GM19043 (cell line): ENCODE measurements around the gene EPB41L1.

Source experiments
- ATAC-seq: cut with Tn5 transposase; IDR thresholded peaks from one replicate; pipeline ENCODE4 v1.9.1; 2021; ENCODE audit warnings: low read depth; ENCODE audit not compliant: unreplicated experiment

Gene EPB41L1

DNA sequence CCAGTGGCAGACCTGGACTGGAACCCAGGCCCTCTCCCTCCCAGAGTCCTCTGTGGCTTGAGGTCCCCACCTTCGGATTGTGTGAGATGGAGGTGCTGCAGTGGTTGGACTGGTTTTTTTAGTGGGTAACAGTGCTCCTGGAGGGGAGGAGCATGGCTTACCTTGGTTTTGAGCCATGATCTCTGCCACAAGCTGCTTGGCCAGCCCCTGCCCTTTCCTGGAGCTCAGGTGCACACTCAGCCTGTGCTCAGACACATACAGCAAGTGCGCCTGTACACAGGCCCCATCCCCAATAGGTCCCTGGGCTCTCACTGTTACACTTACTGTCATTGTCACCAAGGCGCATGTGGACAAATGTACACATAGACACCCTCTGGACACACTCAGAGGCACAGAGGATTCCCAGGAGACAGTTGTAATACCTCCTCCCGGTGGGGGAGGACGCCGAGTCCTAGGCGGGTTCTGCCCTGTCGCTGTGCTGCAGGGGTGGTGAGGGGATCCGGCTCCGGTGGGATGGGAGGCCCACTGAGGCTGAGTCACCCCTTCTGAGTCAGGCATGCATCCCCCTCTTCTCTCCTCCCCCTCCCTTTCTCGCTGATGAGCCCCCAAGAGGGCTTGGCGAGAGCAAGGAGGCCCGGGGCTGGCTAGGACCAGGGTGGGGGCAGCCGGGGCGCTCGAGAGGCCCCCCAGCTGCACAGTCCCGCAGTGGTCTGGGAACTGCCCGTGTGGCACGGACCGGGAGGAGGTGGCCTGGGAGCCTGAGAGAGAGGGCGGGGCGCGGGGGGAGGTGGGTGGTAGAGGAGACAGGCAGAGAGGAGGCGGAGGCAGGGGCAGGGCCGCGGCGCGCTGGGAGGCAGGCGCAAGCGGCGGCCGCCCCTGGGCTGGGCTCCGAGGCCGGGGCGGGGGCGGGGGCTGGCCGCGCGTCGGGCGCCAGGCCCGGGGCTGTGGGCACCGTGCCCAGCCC is 522 bp upstream of the EPB41L1 start:
- ATAC-seq = no peak

DNA sequence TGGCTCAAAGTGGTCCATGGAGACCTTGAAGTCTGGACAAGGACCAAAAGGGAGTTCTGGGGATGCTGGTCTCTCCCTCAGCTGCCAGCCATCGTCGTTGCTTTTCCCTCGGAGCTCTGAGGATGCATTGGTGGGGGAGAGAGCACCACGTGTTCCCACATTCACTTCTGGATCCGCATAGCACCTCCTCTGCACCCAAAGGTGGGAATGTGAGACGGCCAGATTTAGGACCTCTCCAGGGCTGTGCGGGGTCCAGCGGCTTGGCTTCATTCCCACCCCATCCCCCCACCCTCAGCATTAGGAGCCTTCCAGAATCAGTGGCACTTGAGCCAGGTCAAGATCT is 1.1 kb downstream of the EPB41L1 start:
- no peak for ATAC-seq

DNA sequence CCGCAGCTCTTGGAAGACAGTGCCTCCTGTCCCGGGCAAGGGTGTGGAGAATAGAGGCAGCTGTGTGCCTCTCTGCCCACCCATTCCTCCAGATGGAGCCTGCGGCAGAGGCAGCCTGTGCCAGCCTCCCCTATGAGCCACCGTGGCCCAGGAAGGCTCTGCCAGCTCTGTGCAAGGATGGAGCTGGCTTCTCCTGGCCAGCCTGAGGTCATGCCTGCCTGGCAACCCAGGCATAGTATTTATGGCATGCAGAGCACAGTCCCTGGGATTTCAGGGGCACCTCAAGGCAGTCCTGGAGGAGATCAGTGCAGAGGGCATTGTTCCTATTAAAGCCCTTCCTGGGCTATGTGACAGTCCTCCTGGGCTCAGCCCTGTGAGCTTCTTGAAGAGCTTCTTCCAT is 1.5 kb downstream of the EPB41L1 start:
- ATAC-seq = no peak

DNA sequence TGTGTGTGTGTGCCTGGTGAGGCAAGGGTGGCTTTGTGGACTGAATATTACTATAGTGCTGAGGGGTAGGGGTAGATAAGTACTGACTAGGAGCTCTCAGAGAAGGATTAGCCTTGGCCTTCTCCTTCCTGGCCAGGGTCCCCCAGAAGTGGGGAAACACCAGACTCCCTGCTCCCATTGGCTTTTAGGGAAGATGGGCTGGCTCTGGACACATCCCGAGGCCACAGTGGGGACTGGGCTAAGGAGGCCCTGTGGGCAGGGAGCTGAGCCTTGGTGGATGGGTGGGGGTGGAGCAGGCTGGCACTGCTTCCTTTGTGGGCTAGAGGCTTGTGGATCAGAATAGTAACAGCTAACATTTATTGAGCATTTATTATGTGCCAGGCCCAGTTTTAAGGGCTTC is 3.1 kb downstream of the EPB41L1 start:
- ATAC-seq = no peak

DNA sequence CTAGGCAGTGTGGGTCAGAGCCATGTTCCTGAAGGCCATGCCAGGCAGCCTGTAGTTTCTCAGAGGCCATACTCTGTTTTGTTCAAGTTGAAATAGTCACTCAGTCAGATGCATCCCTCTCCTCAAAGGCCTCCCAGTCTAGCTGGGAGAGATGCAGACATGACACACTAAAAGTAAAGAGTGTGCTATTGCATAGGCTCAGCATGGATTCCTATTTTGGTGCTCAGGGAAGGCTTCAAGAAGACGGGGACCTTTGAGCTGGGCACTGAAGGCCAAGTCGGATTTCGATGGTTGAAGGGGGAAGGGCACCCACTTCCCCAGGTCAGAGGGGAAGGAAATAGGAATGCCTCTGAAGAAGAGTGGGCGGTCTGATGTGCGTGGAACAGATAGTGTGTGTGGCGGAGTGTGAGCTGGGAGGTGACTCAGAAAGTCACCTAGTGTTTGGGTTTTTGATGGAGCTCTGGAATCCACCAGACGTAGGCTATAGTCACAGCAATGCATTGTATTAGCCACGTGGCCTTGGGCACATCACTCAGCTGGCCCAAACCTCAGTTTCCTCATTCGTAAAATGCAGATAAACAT is 3.7 kb downstream of the EPB41L1 start:
- no peak for ATAC-seq

DNA sequence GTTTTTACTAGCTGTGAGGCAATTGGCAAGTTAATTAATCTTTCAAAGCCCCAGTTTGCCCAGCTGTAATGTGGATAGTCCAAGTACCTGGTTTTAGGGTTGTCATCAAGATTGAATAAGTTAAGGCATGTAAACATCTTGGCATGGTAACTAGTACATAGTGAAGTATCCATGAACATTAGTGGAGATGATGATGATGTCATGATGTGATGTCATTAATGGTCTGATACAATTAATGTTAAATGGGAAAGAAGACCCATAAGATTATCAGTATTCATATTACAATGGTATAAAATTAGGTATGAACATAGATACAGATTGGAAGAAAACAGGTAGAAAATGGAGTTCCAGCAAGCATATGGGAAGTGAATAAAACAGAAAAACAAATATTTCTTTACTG is 5.3 kb downstream of the EPB41L1 start:
- ATAC-seq = no peak

DNA sequence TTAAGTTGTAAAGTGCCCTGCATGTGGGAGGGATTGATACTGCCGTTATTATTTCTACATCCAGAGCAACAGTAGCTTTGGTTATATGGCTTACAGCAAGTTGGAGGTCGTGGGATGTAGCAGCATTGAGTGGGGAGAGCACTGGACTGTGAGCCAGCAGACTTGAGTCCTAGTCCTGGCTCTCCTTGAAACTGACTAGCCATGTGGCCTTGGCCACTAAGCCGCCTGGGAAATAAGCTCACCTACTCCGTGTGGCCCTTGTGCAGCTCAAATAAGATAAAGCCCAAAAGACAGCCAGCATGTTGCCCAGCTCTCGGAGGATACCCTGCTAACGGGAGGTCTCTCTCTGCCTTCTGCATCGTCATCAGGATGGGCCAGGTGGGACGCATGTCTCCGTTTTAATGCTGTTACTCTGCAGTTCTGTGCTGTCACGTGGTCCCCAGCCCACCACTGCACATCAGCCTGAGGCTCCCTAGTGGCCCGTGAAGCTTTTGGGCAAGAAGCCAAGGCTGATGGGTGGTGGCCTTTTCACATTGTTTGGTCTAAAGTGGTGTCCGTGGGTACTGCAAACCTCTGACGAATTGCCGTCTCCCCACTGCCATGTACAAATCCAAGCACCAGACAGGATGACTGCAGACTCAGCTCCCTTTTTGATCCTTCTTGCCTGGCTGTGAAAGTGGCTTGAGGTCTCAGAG is 7.9 kb downstream of the EPB41L1 start:
- ATAC-seq = no peak

DNA sequence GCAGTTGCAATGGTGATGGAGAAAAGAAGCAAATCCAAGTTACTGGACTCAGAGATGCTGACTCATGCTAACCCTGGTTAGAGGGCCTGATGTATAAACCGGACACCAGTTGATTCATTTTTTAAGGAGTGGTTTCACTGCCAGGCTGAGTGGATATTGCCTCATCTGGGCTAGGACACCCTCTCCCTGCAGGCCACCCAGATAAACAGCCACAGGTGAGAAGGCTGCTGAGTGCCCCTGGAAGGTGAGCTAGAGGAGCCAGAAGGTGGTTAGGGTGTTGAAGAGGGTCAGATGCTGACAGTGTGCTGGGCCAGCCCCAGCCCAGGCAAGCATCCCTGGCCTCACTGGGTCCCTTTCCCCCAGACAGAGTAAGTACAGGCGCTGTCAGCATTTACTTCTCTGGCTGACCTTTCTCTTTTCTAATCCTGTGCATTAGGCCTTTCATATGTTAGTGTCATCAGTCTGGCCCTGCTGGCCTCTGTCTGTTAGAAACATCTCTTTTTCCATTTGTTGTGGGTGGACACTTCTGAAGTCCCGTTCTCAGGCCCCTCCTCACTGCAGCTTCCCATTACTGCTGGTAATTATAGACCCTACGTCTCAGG is 13.5 kb downstream of the EPB41L1 start:
- ATAC-seq = no peak

DNA sequence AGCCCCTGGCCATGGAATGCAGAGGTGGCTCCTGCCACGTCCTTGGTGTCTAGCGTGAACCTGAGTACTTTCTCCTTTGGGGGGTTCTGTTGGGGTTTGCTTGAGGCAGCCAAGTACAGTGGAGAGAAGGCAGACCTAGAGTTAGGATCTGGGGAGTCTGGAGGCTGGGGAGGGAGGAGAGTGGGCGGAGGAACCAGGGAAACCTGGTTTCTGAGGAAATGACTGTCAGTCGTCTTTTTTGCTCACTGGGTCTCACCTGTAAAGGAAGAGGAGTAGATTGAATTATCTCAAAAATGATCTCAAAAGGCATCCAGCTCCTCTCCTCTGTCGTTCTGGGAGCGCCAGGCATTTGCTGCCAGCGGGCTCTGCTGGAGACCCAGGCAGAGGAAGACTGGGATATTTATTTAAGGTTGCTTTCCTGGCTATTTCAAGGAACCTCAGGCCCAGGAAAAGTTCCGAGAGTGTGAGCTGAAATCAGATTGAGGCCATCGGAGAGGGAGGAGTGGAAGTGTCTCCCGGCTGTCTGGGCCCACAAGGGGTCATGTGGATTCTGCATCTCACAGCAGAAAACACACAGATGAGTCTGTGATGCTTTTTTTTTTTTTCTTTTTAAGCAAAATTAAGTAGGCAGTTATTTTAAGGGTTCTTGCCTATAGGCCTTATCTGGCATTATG is 16.1 kb downstream of the EPB41L1 start:
- no peak for ATAC-seq

DNA sequence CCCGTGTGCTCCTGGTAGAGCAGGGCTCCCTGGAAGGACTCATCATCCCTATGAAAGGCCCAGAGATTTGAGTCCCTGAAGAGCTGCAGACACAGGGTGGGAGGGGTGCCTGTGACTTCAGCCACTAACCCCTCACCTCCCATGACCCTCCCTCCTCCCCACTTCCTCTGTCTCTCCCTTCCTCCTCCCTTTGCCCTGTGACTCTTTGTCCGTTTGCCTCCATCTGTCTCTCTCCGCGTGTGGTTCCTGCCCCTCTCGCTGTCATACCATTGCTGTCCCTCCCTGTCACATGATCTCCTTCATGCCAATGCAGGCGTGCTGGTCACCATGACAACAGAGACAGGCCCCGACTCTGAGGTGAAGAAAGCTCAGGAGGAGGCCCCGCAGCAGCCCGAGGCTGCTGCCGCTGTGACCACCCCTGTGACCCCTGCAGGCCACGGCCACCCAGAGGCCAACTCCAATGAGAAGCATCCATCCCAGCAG is 19.0 kb downstream of the EPB41L1 start:
- ATAC-seq = no peak

DNA sequence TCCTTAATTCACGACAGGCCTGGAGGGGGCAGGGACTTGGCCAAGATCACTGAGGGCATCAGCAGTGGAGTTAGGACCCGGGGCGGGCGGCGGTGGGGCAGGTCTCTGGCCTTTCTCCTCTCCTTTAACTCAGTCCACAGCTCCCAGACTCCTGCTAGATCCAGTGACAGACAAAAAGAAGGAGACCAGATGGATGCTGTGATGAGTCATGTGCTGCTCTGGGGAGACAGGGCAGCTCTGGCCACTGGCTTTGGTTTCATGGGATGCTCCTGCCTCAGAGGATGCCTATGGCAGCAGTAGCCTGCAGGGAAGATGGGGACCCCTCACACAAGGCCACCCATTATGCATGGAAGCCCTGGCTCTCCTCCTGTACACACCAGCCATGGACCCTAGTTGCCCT is 20.5 kb downstream of the EPB41L1 start:
- no peak for ATAC-seq

DNA sequence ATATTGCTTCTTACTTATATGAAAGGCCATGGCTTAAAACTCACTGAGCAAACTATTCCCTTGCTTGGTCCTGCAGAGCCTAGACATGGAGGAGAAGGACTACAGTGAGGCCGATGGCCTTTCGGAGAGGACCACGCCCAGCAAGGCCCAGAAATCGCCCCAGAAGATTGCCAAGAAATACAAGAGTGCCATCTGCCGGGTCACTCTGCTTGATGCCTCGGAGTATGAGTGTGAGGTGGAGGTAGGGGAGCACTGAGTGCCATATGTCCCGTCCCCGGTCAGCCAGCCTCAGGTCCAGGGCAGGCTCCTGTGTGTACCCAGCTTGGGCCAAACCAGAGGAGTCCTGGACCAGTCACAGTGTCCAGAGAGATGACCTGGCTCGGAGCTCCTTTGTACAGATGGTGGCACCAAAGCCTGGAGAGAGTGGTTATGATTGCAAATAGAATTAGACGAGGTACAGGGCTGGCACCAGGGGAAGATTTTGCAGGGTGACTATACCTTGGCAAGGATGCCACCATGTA is 21.0 kb downstream of the EPB41L1 start:
- no peak for ATAC-seq

DNA sequence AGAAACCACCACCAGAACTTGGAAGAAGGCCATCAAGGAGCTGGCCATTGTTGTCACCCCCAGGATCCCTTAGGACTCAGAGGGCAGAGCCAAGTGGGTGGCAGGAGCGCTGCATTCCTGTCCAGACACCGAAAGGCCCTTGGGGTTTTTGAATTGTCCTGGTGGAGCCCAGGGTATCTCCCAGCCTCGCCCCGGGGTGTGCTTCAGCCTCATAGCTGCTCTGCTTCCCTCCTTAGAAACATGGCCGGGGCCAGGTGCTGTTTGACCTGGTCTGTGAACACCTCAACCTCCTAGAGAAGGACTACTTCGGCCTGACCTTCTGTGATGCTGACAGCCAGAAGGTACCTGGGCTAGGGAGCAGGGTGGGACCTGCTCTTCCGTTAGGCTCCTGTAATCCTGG is 23.2 kb downstream of the EPB41L1 start:
- ATAC-seq = no peak

DNA sequence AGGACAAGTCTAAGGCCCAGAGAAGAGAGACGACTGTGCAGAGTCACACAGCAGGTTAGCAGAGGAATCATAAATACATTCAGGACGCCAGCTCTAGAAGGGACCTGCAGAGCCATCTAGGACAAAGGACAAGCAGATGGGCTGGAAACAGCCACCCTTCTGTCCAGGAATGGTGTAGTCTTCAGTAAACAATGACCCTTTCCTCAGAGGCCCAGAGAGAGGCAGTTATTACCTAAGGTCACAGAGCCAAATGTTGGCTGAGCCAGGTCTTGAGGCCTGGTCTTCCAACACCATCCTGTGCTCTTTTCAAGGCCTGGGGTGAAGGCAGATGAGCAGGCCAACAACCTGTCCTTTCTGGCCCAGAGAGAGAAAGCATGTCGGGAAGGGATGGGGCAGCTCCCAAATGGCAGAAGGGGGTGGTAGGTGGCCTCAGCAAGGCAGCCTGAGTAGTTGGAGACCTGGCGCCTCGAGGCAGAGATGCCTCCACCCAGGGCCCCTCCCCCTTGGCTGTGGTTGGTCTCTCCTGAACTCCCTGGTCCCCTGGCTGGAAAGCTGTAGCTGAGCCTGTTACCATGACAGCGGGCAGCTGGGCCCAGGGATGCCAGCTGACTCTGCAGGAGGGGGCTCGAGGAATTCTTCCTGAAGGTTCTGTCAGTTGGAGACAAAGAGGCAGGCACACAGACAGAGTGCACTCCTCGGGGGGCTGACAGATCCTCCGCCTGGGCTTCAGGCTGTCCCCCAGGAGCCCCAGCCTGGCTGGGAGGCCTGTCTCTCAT is 24.8 kb downstream of the EPB41L1 start:
- no peak for ATAC-seq

DNA sequence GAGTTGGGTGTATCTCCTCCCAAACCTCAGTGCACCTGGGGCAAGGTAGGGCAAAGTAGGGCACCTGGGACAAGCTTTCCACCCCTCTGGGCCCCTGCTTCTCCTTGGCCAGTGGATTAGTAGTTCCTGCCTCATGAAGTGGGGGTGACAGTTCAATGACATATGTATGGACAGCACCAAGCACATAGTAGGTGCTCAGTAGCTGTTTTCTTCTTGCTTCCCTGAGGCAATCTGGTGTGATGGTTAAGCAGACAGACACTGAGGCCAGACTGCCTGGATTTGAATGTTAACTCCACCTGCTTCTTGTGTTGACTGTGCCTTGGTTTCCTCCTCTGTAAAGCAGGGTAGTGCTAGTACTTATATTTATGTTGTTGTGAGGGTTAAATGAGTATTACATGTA is 25.8 kb downstream of the EPB41L1 start:
- no peak for ATAC-seq

DNA sequence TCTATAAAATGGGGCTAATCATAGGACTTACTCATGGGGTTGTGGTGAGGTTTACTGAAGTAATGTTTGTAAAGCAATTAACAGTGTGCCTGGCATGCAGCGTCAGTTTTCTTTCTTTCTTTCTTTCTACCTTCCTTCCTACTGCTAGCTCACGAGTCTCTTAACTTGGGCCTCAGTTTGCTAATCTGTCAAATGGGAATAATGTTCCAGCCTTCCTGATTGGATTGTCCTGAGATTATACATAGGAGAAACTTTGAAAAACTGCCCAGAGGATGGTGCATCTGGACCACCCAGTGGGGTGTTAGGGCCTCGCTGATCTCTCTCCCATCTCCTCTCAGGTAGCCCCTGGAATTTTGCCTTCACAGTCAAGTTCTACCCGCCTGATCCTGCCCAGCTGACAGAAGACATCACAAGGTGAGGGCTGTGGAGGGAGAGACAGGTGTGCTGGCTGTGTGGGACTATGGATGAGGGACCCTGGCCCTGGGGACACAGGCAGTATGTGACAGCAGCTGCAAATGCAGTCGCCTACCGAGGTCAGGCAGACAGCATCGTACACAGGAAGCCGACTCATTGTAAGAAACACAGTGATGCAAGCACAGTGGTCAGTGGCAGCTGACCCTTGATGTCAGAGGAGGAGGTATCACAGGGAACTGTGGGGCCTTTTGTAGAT is 27.5 kb downstream of the EPB41L1 start:
- ATAC-seq = no peak

DNA sequence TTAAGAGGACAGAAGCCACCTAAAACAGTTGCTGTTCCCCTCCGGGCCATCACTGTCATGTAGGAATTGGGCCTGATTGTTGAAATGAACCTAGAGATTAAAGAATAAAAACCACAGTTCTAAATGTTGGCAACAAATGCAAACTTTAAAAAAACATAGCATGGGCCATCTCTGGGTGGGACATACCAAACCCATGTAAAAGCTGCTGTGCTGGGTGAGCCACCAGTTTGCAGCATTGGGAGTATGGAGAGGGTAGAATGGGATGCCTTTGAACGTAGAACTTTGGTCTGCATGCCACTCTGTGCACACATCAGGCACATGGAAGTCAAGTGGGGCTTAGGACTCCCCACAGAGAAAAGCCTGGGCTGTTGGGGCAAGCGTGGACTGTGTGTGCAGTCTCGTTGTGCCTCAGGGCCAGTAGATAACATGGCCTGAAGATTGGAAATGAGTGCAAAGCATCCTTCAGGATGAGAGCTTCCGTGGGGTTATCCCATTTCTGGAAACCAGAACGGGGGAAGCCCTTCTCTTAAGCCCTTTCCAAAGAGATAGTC is 28.1 kb downstream of the EPB41L1 start:
- ATAC-seq = no peak

DNA sequence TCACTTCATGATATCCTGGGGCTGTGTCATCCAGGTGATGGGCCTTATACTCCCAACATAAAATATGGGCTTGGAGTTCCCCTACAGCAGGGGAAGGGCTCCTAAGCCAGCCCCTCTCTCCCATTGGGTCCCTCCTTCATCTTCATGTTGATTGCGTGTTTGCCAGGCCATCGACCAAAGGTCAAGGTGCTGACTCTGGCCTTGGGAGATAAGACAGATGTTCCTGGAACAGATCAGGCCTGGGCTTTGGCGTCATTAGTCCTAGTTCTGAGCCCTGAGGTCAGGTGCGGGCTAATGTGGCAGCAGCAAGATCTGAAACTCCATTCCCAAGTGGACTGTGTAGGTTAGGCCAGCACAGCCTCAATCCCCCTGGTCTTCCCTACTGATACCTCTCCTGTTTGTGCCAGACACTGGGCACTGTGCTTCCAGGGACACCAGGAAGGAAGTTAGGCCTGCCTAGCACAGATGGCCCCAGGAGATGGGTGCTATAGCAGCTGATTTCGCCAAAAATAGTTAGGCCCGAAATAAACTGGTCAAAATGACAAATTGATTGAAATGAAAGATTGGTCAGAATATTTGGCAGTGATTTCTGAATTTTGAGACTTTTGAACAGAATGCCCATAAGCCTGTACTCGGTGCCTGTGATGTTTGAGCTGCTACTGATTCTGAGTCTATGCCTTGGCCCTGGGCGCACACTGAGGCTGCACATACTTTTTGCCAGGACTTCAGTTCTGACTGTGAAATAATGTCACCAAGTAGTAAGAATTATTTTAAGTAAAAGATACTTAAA is 28.8 kb downstream of the EPB41L1 start:
- no peak for ATAC-seq
